HEK293 (cell line): ENCODE results near the gene CUL1.

Source experiments
- CTCF ChIA-PET: fragments of 350-600 bp; formaldehyde crosslinking; extraction: SDS; loops from one replicate; lab custom pipeline; 2021; ENCODE audit warnings: antibody characterized with exemption; lab: Yijun Ruan, JAX
- POLR2A ChIA-PET: fragments of 300-600 bp; formaldehyde crosslinking; extraction: SDS; loops from one replicate; lab custom pipeline; 2020; ENCODE audit warnings: antibody characterized with exemption, inconsistent platforms; lab: Yijun Ruan, JAX
- H3K27ac ChIP-seq: fragments of 200-500 bp; sonication (Bioruptor generic); 2 replicates; pipeline ENCODE4 v1.5.1; 2014; ENCODE audit warnings: low read depth, low read length, control low read depth, inconsistent platforms; ENCODE audit errors: extremely low read depth
- H3K36me3 ChIP-seq, 2 experiments: fragments of 200-500 bp in 1 of 2; sonication (Bioruptor generic) in 1 of 2; 1 replicate in 1 of 2; 2 replicates in 1 of 2; pipeline ENCODE4 v1.5.1; 2014 to 2017; ENCODE audit warnings: inconsistent platforms in 2 of 2, low read length in 2 of 2; ENCODE audit not compliant: control insufficient read depth in 2 of 2, insufficient read depth in 1 of 2
- H3K4me1 ChIP-seq: fragments of 200-500 bp; sonication (Bioruptor generic); 2 replicates; pipeline ENCODE4 v1.5.1; 2014; ENCODE audit warnings: mild to moderate bottlenecking, low read length, inconsistent platforms; ENCODE audit not compliant: control insufficient read depth, insufficient read depth
- H3K4me3 ChIP-seq: 2 replicates; pipeline ENCODE4 v1.5.1; 2011; ENCODE audit warnings: low read depth, mild to moderate bottlenecking, control low read depth, low read length, moderate library complexity
- H3K9me3 ChIP-seq: fragments of 200-500 bp; sonication (Bioruptor generic); 2 replicates; pipeline ENCODE4 v1.5.1; 2014; ENCODE audit warnings: low read depth, low read length, inconsistent platforms; ENCODE audit not compliant: control insufficient read depth, insufficient read depth
- KLF16 ChIP-seq: fragments of 450-650 bp; formaldehyde crosslinking; IDR thresholded peaks from 2 replicates; pipeline ENCODE4 v1.5.1; 2017; ENCODE audit warnings: missing biosample characterization, missing genetic modification characterization
- KLF7 ChIP-seq: fragments of 450-650 bp; formaldehyde crosslinking; IDR thresholded peaks from 2 replicates; pipeline ENCODE4 v1.5.1; 2016; ENCODE audit warnings: missing biosample characterization, missing genetic modification characterization, borderline replicate concordance
- PRDM1 ChIP-seq: fragments of 450-650 bp; formaldehyde crosslinking; IDR thresholded peaks from 2 replicates; pipeline ENCODE4; 2016; ENCODE audit warnings: missing biosample characterization, missing genetic modification characterization
- PRDM10 ChIP-seq: fragments of 450-650 bp; formaldehyde crosslinking; IDR thresholded peaks from 2 replicates; pipeline ENCODE4 v1.5.1; 2016; ENCODE audit warnings: missing biosample characterization, missing genetic modification characterization
- SCRT1 ChIP-seq: fragments of 450-650 bp; formaldehyde crosslinking; IDR thresholded peaks from 2 replicates; pipeline ENCODE4 v1.5.1; 2016; ENCODE audit warnings: missing biosample characterization, missing genetic modification characterization, borderline replicate concordance
- SP7 ChIP-seq: fragments of 450-650 bp; formaldehyde crosslinking; IDR thresholded peaks from 2 replicates; pipeline ENCODE4 v1.5.1; 2016; ENCODE audit warnings: missing biosample characterization, missing genetic modification characterization
- TRIM28 ChIP-seq: IDR thresholded peaks from 2 replicates; pipeline ENCODE4 v1.6.1; 2011; ENCODE audit warnings: low read length, control low read depth, borderline replicate concordance
- ZBTB48 ChIP-seq: fragments of 450-650 bp; formaldehyde crosslinking; IDR thresholded peaks from 2 replicates; pipeline ENCODE4 v1.5.1; 2016; ENCODE audit warnings: missing biosample characterization, missing genetic modification characterization
- ZFP37 ChIP-seq: fragments of 450-650 bp; formaldehyde crosslinking; IDR thresholded peaks from 2 replicates; pipeline ENCODE4 v1.5.1; 2016; ENCODE audit warnings: missing biosample characterization, missing genetic modification characterization
- ZNF114 ChIP-seq: fragments of 450-650 bp; formaldehyde crosslinking; IDR thresholded peaks from 2 replicates; pipeline ENCODE4 v1.5.0; 2017; ENCODE audit warnings: missing biosample characterization, missing genetic modification characterization
- ZNF221 ChIP-seq: fragments of 450-650 bp; formaldehyde crosslinking; IDR thresholded peaks from 2 replicates; pipeline ENCODE4 v1.5.1; 2017; ENCODE audit warnings: missing biosample characterization, missing genetic modification characterization, borderline replicate concordance
- ZNF274 ChIP-seq, 2 experiments: fragments of 200-500 bp in 1 of 2; fragments of 450-650 bp in 1 of 2; sonication (Bioruptor generic) in 1 of 2; formaldehyde crosslinking in 1 of 2; IDR thresholded peaks; 2 replicates each; pipeline versions ENCODE4 v1.5.1 to v1.6.1; 2014 to 2016; ENCODE audit warnings: borderline replicate concordance in 1 of 2, inconsistent platforms in 1 of 2, low read length in 1 of 2, missing biosample characterization in 1 of 2, missing genetic modification characterization in 1 of 2
- ZNF292 ChIP-seq: fragments of 450-650 bp; formaldehyde crosslinking; IDR thresholded peaks from 2 replicates; pipeline ENCODE4 v1.5.1; 2016; ENCODE audit warnings: low read depth, missing biosample characterization, missing genetic modification characterization, borderline replicate concordance
- ZNF350 ChIP-seq: fragments of 450-650 bp; formaldehyde crosslinking; IDR thresholded peaks from 2 replicates; pipeline ENCODE4 v1.5.0; 2017; ENCODE audit warnings: missing biosample characterization, mild to moderate bottlenecking, missing genetic modification characterization
- ZNF354C ChIP-seq: fragments of 450-650 bp; formaldehyde crosslinking; IDR thresholded peaks from 2 replicates; pipeline ENCODE4 v1.5.1; 2016; ENCODE audit warnings: missing biosample characterization, missing genetic modification characterization, low read depth, borderline replicate concordance
- ZNF37A ChIP-seq: fragments of 450-650 bp; IDR thresholded peaks from 2 replicates; pipeline ENCODE4 v1.5.1; 2018; ENCODE audit warnings: missing biosample characterization, missing genetic modification characterization
- ZNF391 ChIP-seq: fragments of 450-650 bp; formaldehyde crosslinking; IDR thresholded peaks from 2 replicates; pipeline ENCODE4 v1.5.1; 2016; ENCODE audit warnings: low read depth, missing biosample characterization, missing genetic modification characterization, borderline replicate concordance
- ZNF416 ChIP-seq: fragments of 450-650 bp; formaldehyde crosslinking; IDR thresholded peaks from 2 replicates; pipeline ENCODE4 v1.5.1; 2016; ENCODE audit warnings: missing biosample characterization, missing genetic modification characterization
- ZNF426 ChIP-seq: fragments of 450-650 bp; formaldehyde crosslinking; IDR thresholded peaks from 2 replicates; pipeline ENCODE4 v1.5.1; 2017; ENCODE audit warnings: missing biosample characterization, missing genetic modification characterization, mild to moderate bottlenecking, inconsistent platforms, moderate library complexity
- ZNF501 ChIP-seq: fragments of 450-650 bp; formaldehyde crosslinking; IDR thresholded peaks from 2 replicates; pipeline ENCODE4 v1.5.1; 2016; ENCODE audit warnings: missing biosample characterization, missing genetic modification characterization
- ZNF510 ChIP-seq: fragments of 450-650 bp; formaldehyde crosslinking; IDR thresholded peaks from 2 replicates; pipeline ENCODE4 v1.5.1; 2018; ENCODE audit warnings: mild to moderate bottlenecking, missing genetic modification characterization, missing biosample characterization; ENCODE audit not compliant: insufficient replicate concordance
- ZNF544 ChIP-seq: fragments of 450-650 bp; formaldehyde crosslinking; IDR thresholded peaks from 2 replicates; pipeline ENCODE4 v1.5.0; 2017; ENCODE audit warnings: missing biosample characterization, missing genetic modification characterization
- ZNF555 ChIP-seq: fragments of 450-650 bp; formaldehyde crosslinking; conservative IDR thresholded peaks from 2 replicates; pipeline ENCODE4 v1.5.1; 2017; ENCODE audit warnings: missing biosample characterization, mild to moderate bottlenecking, missing genetic modification characterization, inconsistent platforms
- ZNF645 ChIP-seq: fragments of 450-650 bp; formaldehyde crosslinking; IDR thresholded peaks from 2 replicates; pipeline ENCODE4; 2016; ENCODE audit warnings: missing biosample characterization, missing genetic modification characterization
- ZNF664 ChIP-seq: fragments of 450-650 bp; formaldehyde crosslinking; IDR thresholded peaks from 2 replicates; pipeline ENCODE4 v1.5.1; 2016; ENCODE audit warnings: missing biosample characterization, missing genetic modification characterization
- ZNF701 ChIP-seq: fragments of 450-650 bp; formaldehyde crosslinking; IDR thresholded peaks from 2 replicates; pipeline ENCODE4 v1.5.1; 2016; ENCODE audit warnings: missing biosample characterization, missing genetic modification characterization
- ZSCAN16 ChIP-seq: fragments of 450-650 bp; formaldehyde crosslinking; IDR thresholded peaks from 2 replicates; pipeline ENCODE4 v1.5.1; 2016; ENCODE audit warnings: missing biosample characterization, missing genetic modification characterization
- ZXDB ChIP-seq: fragments of 450-650 bp; formaldehyde crosslinking; IDR thresholded peaks from 2 replicates; pipeline ENCODE4 v1.5.1; 2016; ENCODE audit warnings: missing biosample characterization, missing genetic modification characterization

CUL1 gene

GRCh38 chr7:148686312-148686937 lies 12.3 kb upstream of the CUL1 start:
- Histone ChIP-seq H3K36me3 (no peaks in the 10 kb centered on the region), H3K4me1 (no peaks in the 10 kb centered on the region), H3K4me3 (no peak overlapping the region), H3K27ac (no peak overlapping the region), H3K9me3 (no peaks in the 10 kb centered on the region)
- no peak for TF ChIP-seq ZBTB48
- no peak for TF ChIP-seq KLF7 (tag by site-specific recombination)
- no peak for TF ChIP-seq ZNF544
- no peak for TF ChIP-seq ZNF416 (tag by site-specific recombination)
- no peak for TF ChIP-seq ZNF555 (tag by site-specific recombination)
- no peak for TF ChIP-seq SCRT1 (tag by site-specific recombination)
- TF ChIP-seq ZNF114 (tag by site-specific recombination), result no peak
- no peak for TF ChIP-seq PRDM1 (tag by site-specific recombination)
- TF ChIP-seq ZFP37 (tag by site-specific recombination), result no peak
- no peak for TF ChIP-seq PRDM10 (tag by site-specific recombination)
- CTCF ChIA-PET, result no interaction called here
- POLR2A ChIA-PET, result interaction anchor here (0.7 kb wide), 1 partner anchor 12 kb away, joined by 3 read pairs; the partner anchor contains the start of gene CUL1

GRCh38 chr7:148687555-148687954 lies 11.1 kb upstream of the CUL1 start:
- Histone ChIP-seq H3K27ac (no peak overlapping the region), H3K4me1 (no peaks in the 10 kb centered on the region), H3K9me3 (no peaks in the 10 kb centered on the region)
- no peak for TF ChIP-seq ZNF354C (tag by site-specific recombination)
- TF ChIP-seq TRIM28, result no peak
- TF ChIP-seq ZXDB (tag by site-specific recombination), result no peak
- TF ChIP-seq ZNF501, result no peak
- no peak for TF ChIP-seq ZNF391 (tag by site-specific recombination)
- TF ChIP-seq ZNF426 (tag by site-specific recombination), result no peak
- TF ChIP-seq ZNF701, result no peak
- no peak for TF ChIP-seq ZNF664 (tag by site-specific recombination)
- no peak for TF ChIP-seq ZNF544
- TF ChIP-seq ZNF350 (tag by site-specific recombination), result no peak
- TF ChIP-seq ZNF510, result no peak
- TF ChIP-seq ZNF221 (tag by site-specific recombination), result no peak
- TF ChIP-seq ZNF292 (tag by site-specific recombination), result no peak
- no peak for TF ChIP-seq SP7
- no peak for TF ChIP-seq ZNF645 (tag by site-specific recombination)
- no peak for TF ChIP-seq ZNF555 (tag by site-specific recombination)
- TF ChIP-seq KLF16 (tag by site-specific recombination), result no peak
- no peak for TF ChIP-seq ZNF37A (tag by site-specific recombination)
- no peak for TF ChIP-seq ZSCAN16 (tag by site-specific recombination)
- no peak for TF ChIP-seq ZNF274 (IDR thresholded peaks at IDR 0.05; ENCODE audit: low read length)
- no peak for TF ChIP-seq ZNF274 (tag by site-specific recombination; IDR thresholded peaks at IDR 0.05; ENCODE audit: borderline replicate concordance)
- TF ChIP-seq, all 188 proteins: peak for 0
- ChIA-PET POLR2A (no interaction called here), CTCF (no interaction called here)
- no peak overlapping the region for H3K4me3 ChIP-seq
- H3K36me3 ChIP-seq, result no peaks in the 10 kb centered on the region
